ENCODE measurements around the gene JMJD1C.
"Not testable (repeated sequence)": the region's sequence is repeated elsewhere in the genome, so short reads cannot be mapped to it uniquely, and the experiment has no call there.

Gene JMJD1C

DNA sequence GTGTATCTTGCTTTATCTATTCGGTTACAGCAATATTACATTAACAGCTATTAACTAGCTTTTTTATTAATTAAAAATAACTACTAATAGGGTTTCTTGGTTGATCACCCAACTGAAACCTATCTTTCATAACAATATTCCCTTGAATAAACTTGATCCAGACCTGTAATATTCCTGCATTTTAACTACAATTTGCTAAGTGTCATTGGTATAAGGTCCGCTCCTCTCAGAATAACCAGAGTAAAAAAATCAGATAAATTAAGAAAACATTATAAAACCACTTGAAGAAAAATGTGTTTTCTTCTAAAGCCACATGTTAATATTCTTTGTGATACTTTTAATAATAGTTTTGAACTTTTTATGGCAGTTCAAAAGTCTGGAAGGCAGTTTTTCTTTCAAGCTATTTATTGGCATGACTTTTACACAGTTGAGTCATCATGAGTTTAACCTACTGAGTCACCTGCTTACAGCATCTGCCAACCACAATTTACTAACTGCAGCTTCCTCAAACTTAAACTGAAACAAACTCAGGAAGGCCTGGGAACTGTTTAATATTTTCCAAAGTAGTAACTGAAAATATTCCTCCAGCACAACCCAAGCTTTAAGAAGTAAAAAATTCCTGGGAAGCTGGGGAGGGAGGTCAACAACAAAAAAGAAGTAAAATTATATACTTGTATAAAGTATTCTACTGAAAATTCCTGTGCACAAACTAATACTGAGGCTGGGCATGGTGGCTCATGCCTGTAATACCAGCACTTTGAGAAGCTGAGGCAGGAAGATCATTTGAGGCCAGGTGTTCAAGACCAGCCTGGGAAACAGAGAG lies 229.5 kb downstream of the JMJD1C start:
- TF ChIP-seq, protein P1, sequence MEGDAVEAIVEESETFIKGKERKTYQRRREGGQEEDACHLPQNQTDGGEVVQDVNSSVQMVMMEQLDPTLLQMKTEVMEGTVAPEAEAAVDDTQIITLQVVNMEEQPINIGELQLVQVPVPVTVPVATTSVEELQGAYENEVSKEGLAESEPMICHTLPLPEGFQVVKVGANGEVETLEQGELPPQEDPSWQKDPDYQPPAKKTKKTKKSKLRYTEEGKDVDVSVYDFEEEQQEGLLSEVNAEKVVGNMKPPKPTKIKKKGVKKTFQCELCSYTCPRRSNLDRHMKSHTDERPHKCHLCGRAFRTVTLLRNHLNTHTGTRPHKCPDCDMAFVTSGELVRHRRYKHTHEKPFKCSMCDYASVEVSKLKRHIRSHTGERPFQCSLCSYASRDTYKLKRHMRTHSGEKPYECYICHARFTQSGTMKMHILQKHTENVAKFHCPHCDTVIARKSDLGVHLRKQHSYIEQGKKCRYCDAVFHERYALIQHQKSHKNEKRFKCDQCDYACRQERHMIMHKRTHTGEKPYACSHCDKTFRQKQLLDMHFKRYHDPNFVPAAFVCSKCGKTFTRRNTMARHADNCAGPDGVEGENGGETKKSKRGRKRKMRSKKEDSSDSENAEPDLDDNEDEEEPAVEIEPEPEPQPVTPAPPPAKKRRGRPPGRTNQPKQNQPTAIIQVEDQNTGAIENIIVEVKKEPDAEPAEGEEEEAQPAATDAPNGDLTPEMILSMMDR (IDR thresholded peaks at IDR 0.05; ENCODE audit: poor library complexity, severe bottlenecking) = no peak
- no peak for DNase-seq (ENCODE audit: low spot score)
- H3K9me3 ChIP-seq (ENCODE audit: severe bottlenecking) = no peaks in the 10 kb centered on the region
- H3K36me3 ChIP-seq (ENCODE audit: low read depth) = peaks cover 12% of the 10 kb centered on the region; the same call in 1 of the 2 replicates
- no peak overlapping the region for H3K4me3 ChIP-seq (ENCODE audit: severe bottlenecking)
- peaks cover 26% of the 10 kb centered on the region for H3K4me1 ChIP-seq (ENCODE audit: insufficient read depth, poor library complexity, severe bottlenecking)
- peak overlapping the region; percentile 78 for H3K27ac ChIP-seq (ENCODE audit: poor library complexity, severe bottlenecking)
- ATAC-seq (ENCODE audit: low read depth) = peak; percentile 97
- H3K27me3 ChIP-seq (ENCODE audit: insufficient read depth, poor library complexity, severe bottlenecking) = no peaks in the 10 kb centered on the region

DNA sequence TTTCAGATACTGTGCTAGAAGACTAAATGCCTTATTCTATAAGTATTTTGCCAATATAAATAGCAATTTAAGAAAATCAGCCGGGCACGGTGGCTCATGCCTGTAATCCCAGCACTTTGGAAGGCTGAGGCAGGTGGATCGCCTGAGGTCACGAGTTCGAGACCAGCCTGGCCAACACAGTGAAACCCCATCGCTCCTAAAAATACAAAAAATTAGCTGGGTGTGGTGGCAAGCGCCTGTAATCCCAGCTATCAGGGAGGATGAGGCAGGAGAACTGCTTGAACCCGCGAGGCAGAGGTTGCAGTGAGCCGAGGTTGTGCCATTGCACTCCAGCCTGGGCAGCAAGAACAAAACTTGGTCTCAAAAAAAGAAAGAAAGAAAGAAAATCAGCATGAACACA lies 230.6 kb downstream of the JMJD1C start:
- not testable (repeated sequence) for DNase-seq (ENCODE audit: low spot score); H3K9me3 ChIP-seq (ENCODE audit: severe bottlenecking); H3K27ac ChIP-seq (ENCODE audit: poor library complexity, severe bottlenecking); H3K4me3 ChIP-seq (ENCODE audit: severe bottlenecking); H3K27me3 ChIP-seq (ENCODE audit: insufficient read depth, poor library complexity, severe bottlenecking); ATAC-seq (ENCODE audit: low read depth)
- Histone ChIP-seq H3K36me3 (ENCODE audit: low read depth) (peaks cover 12% of the 10 kb centered on the region; the same call in 1 of the 2 replicates), H3K4me1 (ENCODE audit: insufficient read depth, poor library complexity, severe bottlenecking) (peaks cover 26% of the 10 kb centered on the region)

DNA sequence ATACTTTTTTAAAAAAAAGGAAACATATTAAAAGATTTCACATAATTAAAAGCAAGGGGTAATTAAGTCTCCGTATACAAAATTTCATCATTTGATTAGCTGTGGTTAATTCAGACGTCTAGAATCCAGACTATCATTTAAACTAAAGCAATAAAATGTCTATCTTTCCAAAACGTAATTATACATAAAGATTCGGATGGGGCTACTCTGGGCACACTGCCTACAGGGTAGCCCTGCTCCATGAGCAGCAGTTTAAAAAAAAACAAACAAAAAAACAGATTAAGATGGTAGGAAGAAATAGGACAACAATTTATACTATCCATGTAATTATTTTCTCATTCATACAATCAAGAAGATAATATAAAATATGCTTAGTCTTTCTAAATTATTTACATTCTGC lies 236.6 kb downstream of the JMJD1C start:
- Histone ChIP-seq H3K36me3 (ENCODE audit: low read depth) (peaks cover 5% of the 10 kb centered on the region; the same call in 1 of the 2 replicates), H3K4me3 (ENCODE audit: severe bottlenecking) (no peak overlapping the region), H3K9me3 (ENCODE audit: severe bottlenecking) (no peaks in the 10 kb centered on the region), H3K27ac (ENCODE audit: poor library complexity, severe bottlenecking) (no peak overlapping the region), H3K27me3 (ENCODE audit: insufficient read depth, poor library complexity, severe bottlenecking) (no peaks in the 10 kb centered on the region), H3K4me1 (ENCODE audit: insufficient read depth, poor library complexity, severe bottlenecking) (peaks cover 17% of the 10 kb centered on the region)
- TF ChIP-seq, protein P1 (IDR thresholded peaks at IDR 0.05; ENCODE audit: poor library complexity, severe bottlenecking) = no peak
- ATAC-seq (ENCODE audit: low read depth) (no peak), DNase-seq (ENCODE audit: low spot score) (no peak)

DNA sequence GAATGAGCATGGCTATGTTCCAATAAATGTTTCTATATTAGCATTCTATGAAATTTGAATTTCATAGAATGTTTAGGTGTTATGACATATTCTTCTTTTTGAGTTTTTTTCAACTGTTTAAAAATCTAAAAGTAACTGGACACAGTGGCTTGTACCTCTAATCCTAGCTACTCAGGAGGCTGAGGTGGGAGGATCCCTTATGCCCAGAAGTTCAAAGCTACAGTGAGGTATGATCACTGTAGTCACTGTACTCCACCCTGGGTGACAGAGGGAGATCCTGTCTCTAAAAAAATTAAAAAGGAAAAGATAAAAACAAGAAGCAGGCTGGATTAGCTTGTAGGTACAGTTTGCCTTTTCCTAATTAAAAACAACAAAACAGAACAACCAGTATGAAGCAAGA lies 237.5 kb downstream of the JMJD1C start:
- H3K4me1 ChIP-seq (ENCODE audit: insufficient read depth, poor library complexity, severe bottlenecking) = peaks cover 17% of the 10 kb centered on the region
- H3K9me3 ChIP-seq (ENCODE audit: severe bottlenecking) = no peaks in the 10 kb centered on the region
- no peaks in the 10 kb centered on the region for H3K36me3 ChIP-seq (ENCODE audit: low read depth)
- DNase-seq (ENCODE audit: low spot score) (no peak), ATAC-seq (ENCODE audit: low read depth) (no peak)
- TF ChIP-seq, protein P1 (IDR thresholded peaks at IDR 0.05; ENCODE audit: poor library complexity, severe bottlenecking) = no peak
- H3K4me3 ChIP-seq (ENCODE audit: severe bottlenecking) = no peak overlapping the region
- no peak overlapping the region for H3K27ac ChIP-seq (ENCODE audit: poor library complexity, severe bottlenecking)
- no peaks in the 10 kb centered on the region for H3K27me3 ChIP-seq (ENCODE audit: insufficient read depth, poor library complexity, severe bottlenecking)

DNA sequence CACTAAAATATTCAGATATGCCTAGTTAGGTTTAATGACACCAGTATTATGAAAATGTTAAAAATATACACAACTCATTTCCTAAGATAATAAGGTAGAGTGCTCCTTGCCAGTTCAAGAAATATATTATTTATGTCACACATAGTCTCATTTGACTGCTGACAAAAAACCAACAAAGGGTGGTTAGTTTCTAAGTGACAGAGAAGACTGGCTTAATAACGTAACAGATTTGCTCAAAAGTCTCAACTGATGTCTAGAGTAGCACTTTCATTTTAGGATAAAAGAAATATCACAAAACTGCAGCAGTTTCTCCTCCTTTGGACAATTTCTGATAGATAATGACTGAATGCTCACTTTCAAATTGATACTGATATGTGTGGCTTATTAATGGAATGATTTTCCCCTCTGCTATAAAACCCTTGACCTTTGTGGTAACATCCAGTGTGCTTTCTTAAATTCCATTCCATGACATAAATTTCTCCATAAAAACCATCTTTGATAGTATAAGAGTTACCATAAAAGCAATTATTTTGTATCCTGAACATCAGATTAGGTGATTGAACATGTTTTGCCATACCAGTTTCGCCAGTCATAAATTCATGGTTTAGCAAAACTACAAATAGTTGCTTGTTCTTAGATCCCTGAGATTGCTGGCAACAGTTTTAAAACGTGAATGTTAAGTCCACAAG lies 238.4 kb downstream of the JMJD1C start:
- Histone ChIP-seq H3K27me3 (ENCODE audit: insufficient read depth, poor library complexity, severe bottlenecking) (no peaks in the 10 kb centered on the region), H3K9me3 (ENCODE audit: severe bottlenecking) (no peaks in the 10 kb centered on the region), H3K4me1 (ENCODE audit: insufficient read depth, poor library complexity, severe bottlenecking) (peaks cover 12% of the 10 kb centered on the region), H3K4me3 (ENCODE audit: severe bottlenecking) (no peak overlapping the region), H3K27ac (ENCODE audit: poor library complexity, severe bottlenecking) (no peak overlapping the region), H3K36me3 (ENCODE audit: low read depth) (no peaks in the 10 kb centered on the region; the same call in 1 of the 2 replicates)
- TF ChIP-seq, protein P1 (IDR thresholded peaks at IDR 0.05; ENCODE audit: poor library complexity, severe bottlenecking) = no peak
- ATAC-seq (ENCODE audit: low read depth) (no peak), DNase-seq (ENCODE audit: low spot score) (no peak)

Measured in RWPE2 (cell line).